Erythroblast (primary cell): ENCODE measurements around the gene SFXN5.
A peak's percentile ranks its signal among the peaks of the same experiment; 100 is the strongest.

Experiments used
- DNase-seq, 2 experiments: peaks; one replicate each; lab custom pipeline; 2025; lab: John Stamatoyannopoulos, UW
- GATA1 ChIP-seq: IDR thresholded peaks from 2 replicates; pipeline ENCODE4 v1.6.1; 2011; ENCODE audit warnings: low read depth, mild to moderate bottlenecking, control low read depth, low read length, moderate library complexity
- POLR2A ChIP-seq: IDR thresholded peaks from 2 replicates; pipeline ENCODE4 v1.6.1; 2011; ENCODE audit warnings: mild to moderate bottlenecking, low read length

SFXN5 gene

GRCh38 chr2:73088703-73089102 lies 17.2 kb upstream of the SFXN5 start:
- TF ChIP-seq POLR2A: no peak
- TF ChIP-seq GATA1: no peak
- no peak for DNase-seq

GRCh38 chr2:73088211-73088610 lies 16.7 kb upstream of the SFXN5 start:
- no peak for DNase-seq
- TF ChIP-seq GATA1: no peak
- no peak for TF ChIP-seq POLR2A

GRCh38 chr2:73087311-73087710 lies 15.8 kb upstream of the SFXN5 start:
- DNase-seq: no peak
- TF ChIP-seq GATA1: no peak
- TF ChIP-seq POLR2A: no peak

GRCh38 chr2:73085691-73086090 lies 14.2 kb upstream of the SFXN5 start:
- DNase-seq: peak; percentile 69 to 82
- TF ChIP-seq GATA1 (no peak), POLR2A (no peak)

- no peak for TF ChIP-seq POLR2A
- no peak for DNase-seq
Observed at GRCh38 chr2:73084971-73085370, 13.5 kb upstream of the SFXN5 start.

- TF ChIP-seq GATA1 (no peak), POLR2A (no peak)
Observed at GRCh38 chr2:73083886-73084800, 12.6 kb upstream of the SFXN5 start.

GRCh38 chr2:73082523-73083410 lies 11.3 kb upstream of the SFXN5 start:
- TF ChIP-seq GATA1 (no peak), POLR2A (no peak)
- DNase-seq: no peak

More at GRCh38 chr2:73083886-73084800, 12.6 kb upstream of the SFXN5 start:
- no peak for DNase-seq

- no peak for DNase-seq
- TF ChIP-seq GATA1 (no peak), POLR2A (no peak)
Observed at GRCh38 chr2:73081181-73081671, 9.7 kb upstream of the SFXN5 start.

- TF ChIP-seq POLR2A (no peak), GATA1 (no peak)
- no peak for DNase-seq
Observed at GRCh38 chr2:73080321-73081131, 9.0 kb upstream of the SFXN5 start.

- TF ChIP-seq POLR2A (no peak), GATA1 (no peak)
- no peak for DNase-seq
Observed at GRCh38 chr2:73079636-73080035, 8.1 kb upstream of the SFXN5 start.

- no peak for TF ChIP-seq GATA1
- no peak for TF ChIP-seq POLR2A
- no peak for DNase-seq
Observed at GRCh38 chr2:73078457-73079411, 7.2 kb upstream of the SFXN5 start.

GRCh38 chr2:73077424-73077795 lies 5.9 kb upstream of the SFXN5 start:
- DNase-seq: no peak
- TF ChIP-seq POLR2A: no peak
- TF ChIP-seq GATA1: no peak
